Trophoblast cell (in vitro differentiated cells and primary cell): ENCODE data around the gene ARNT2.

ENCODE experiments used
- DNase-seq, 2 donors: peaks; one replicate each; pipeline ENCODE4 v3.0.0-alpha.2; 2016
- H2AFZ ChIP-seq: 2 replicates; pipeline ENCODE4 v1.6.1; 2013; ENCODE audit warnings: low read length, moderate library complexity, mild to moderate bottlenecking; ENCODE audit not compliant: insufficient read depth, poor library complexity
- H2AK5ac ChIP-seq: 2 replicates; pipeline ENCODE4 v1.6.1; 2013; ENCODE audit warnings: mild to moderate bottlenecking, low read length
- H2BK120ac ChIP-seq: 2 replicates; pipeline ENCODE4 v1.6.1; 2013; ENCODE audit warnings: low read length, mild to moderate bottlenecking, moderate library complexity; ENCODE audit not compliant: insufficient read depth, poor library complexity
- H2BK12ac ChIP-seq: 2 replicates; pipeline ENCODE4 v1.6.1; 2013; ENCODE audit warnings: mild to moderate bottlenecking, low read length, moderate library complexity
- H2BK5ac ChIP-seq: 2 replicates; pipeline ENCODE4 v1.6.1; 2013; ENCODE audit warnings: low read length, low read depth, moderate library complexity, mild to moderate bottlenecking; ENCODE audit not compliant: poor library complexity
- H3K14ac ChIP-seq: 2 replicates; pipeline ENCODE4 v1.6.1; 2013; ENCODE audit warnings: mild to moderate bottlenecking, low read length
- H3K18ac ChIP-seq: 2 replicates; pipeline ENCODE4 v1.6.1; 2013; ENCODE audit warnings: mild to moderate bottlenecking, low read length
- H3K23ac ChIP-seq: 2 replicates; pipeline ENCODE4 v1.6.1; 2013; ENCODE audit warnings: low read length
- H3K27ac ChIP-seq: 2 replicates; pipeline ENCODE4 v1.5.1; 2013; ENCODE audit warnings: low read depth, mild to moderate bottlenecking, inconsistent platforms, low read length, moderate library complexity
- H3K27me3 ChIP-seq: 2 replicates; pipeline ENCODE4 v1.6.1; 2013; ENCODE audit warnings: inconsistent platforms, mild to moderate bottlenecking, low read length, moderate library complexity; ENCODE audit not compliant: insufficient read depth
- H3K36me3 ChIP-seq, 2 experiments: 1 replicate in 1 of 2; 2 replicates in 1 of 2; pipeline ENCODE4 v1.6.1; 2013; ENCODE audit warnings: low read length in 2 of 2, mild to moderate bottlenecking in 2 of 2, moderate library complexity in 1 of 2; ENCODE audit not compliant: insufficient read depth in 2 of 2, control insufficient read depth in 1 of 2
- H3K4ac ChIP-seq: 2 replicates; pipeline ENCODE4 v1.6.1; 2013; ENCODE audit warnings: low read depth, mild to moderate bottlenecking, low read length, moderate library complexity
- H3K4me1 ChIP-seq, 2 experiments: 1 replicate in 1 of 2; 2 replicates in 1 of 2; pipeline ENCODE4 v1.6.1; 2013; ENCODE audit warnings: low read length in 2 of 2, mild to moderate bottlenecking in 2 of 2, moderate library complexity in 1 of 2; ENCODE audit not compliant: insufficient read depth in 2 of 2, control insufficient read depth in 1 of 2
- H3K4me2 ChIP-seq: 2 replicates; pipeline ENCODE4 v1.6.1; 2013; ENCODE audit warnings: inconsistent platforms, mild to moderate bottlenecking, low read length, moderate library complexity
- H3K4me3 ChIP-seq: 2 replicates; pipeline ENCODE4 v1.5.1; 2013; ENCODE audit warnings: mild to moderate bottlenecking, low read depth, low read length, inconsistent platforms
- H3K79me1 ChIP-seq: one replicate; pipeline ENCODE4 v1.6.1; 2013; ENCODE audit warnings: low read length
- H3K79me2 ChIP-seq: 2 replicates; pipeline ENCODE4 v1.6.1; 2013; ENCODE audit warnings: low read length, mild to moderate bottlenecking; ENCODE audit not compliant: control insufficient read depth, insufficient read depth, poor library complexity
- H3K9ac ChIP-seq: 2 replicates; pipeline ENCODE4 v1.6.1; 2013; ENCODE audit warnings: mild to moderate bottlenecking, low read length
- H3K9me3 ChIP-seq: 2 replicates; pipeline ENCODE4 v1.6.1; 2013; ENCODE audit warnings: low read depth, mild to moderate bottlenecking, control low read depth, inconsistent platforms, low read length; ENCODE audit not compliant: insufficient read depth
- H4K12ac ChIP-seq: 2 replicates; pipeline ENCODE4 v1.6.1; 2013; ENCODE audit warnings: low read depth, mild to moderate bottlenecking, low read length, moderate library complexity
- H4K8ac ChIP-seq: 2 replicates; pipeline ENCODE4 v1.6.1; 2013; ENCODE audit warnings: low read depth, mild to moderate bottlenecking, low read length, moderate library complexity
- H4K91ac ChIP-seq: one replicate; pipeline ENCODE4 v1.6.1; 2013; ENCODE audit warnings: low read depth, mild to moderate bottlenecking, low read length, moderate library complexity
- WGBS: extraction: QIAGEN DNeasy Blood & Tissue Kit; methylation state at CpG from one replicate; pipeline ENCODE4 v1.1.7; 2013; ENCODE audit warnings: missing lambda C conversion rate; ENCODE audit not compliant: insufficient read length, insufficient coverage; ENCODE audit errors: extremely low coverage; 5-methylcytosine and 5-hydroxymethylcytosine counted together

ARNT2 gene

GRCh38 chr15:80517290-80517689 is 113.1 kb downstream of the ARNT2 start:
- Histone ChIP-seq H2BK120ac (no peak overlapping the region), H3K4me2 (no peak overlapping the region), H3K14ac (no peak overlapping the region), H3K9me3 (no peaks in the 10 kb centered on the region), H2BK12ac (no peak overlapping the region), H3K27me3 (no peaks in the 10 kb centered on the region), H2AFZ (no peak overlapping the region), H3K27ac (no peak overlapping the region), H4K12ac (no peak overlapping the region), H3K4me1 (no peaks in the 10 kb centered on the region), H2AK5ac (no peak overlapping the region), H3K4ac (no peak overlapping the region), H3K18ac (no peak overlapping the region), H2BK5ac (no peak overlapping the region), H3K23ac (no peak overlapping the region), H3K9ac (no peak overlapping the region), H3K36me3 (no peaks in the 10 kb centered on the region), H3K79me1 (no peaks in the 10 kb centered on the region), H4K91ac (no peak overlapping the region), H3K79me2 (no peaks in the 10 kb centered on the region), H3K4me3 (no peak overlapping the region), H4K8ac (no peak overlapping the region)
- no peak for DNase-seq

- H3K9me3 ChIP-seq, result no peaks in the 10 kb centered on the region
- H2BK12ac ChIP-seq, result no peak overlapping the region
- H2AFZ ChIP-seq, result no peak overlapping the region
- no peak overlapping the region for H4K91ac ChIP-seq
- H3K27me3 ChIP-seq, result no peaks in the 10 kb centered on the region
- no peak overlapping the region for H3K23ac ChIP-seq
- no peaks in the 10 kb centered on the region for H3K79me1 ChIP-seq
- H2AK5ac ChIP-seq, result no peak overlapping the region
- no peak overlapping the region for H2BK5ac ChIP-seq
- H3K18ac ChIP-seq, result no peak overlapping the region
- no peak overlapping the region for H4K8ac ChIP-seq
- no peak overlapping the region for H3K4ac ChIP-seq
- no peaks in the 10 kb centered on the region for H3K4me1 ChIP-seq
- WGBS, result no CpG with 5 or more reads among the region's 1 CpG
- no peaks in the 10 kb centered on the region for H3K36me3 ChIP-seq
- no peak overlapping the region for H3K14ac ChIP-seq
- H3K4me2 ChIP-seq, result no peak overlapping the region
- H4K12ac ChIP-seq, result no peak overlapping the region
- H3K4me3 ChIP-seq, result no peak overlapping the region
- H3K79me2 ChIP-seq, result no peaks in the 10 kb centered on the region
- no peak overlapping the region for H3K27ac ChIP-seq
- H3K9ac ChIP-seq, result no peak overlapping the region
- no peak overlapping the region for H2BK120ac ChIP-seq
- DNase-seq, result no peak
Observed at GRCh38 chr15:80518522-80518921, 114.3 kb downstream of the ARNT2 start.

GRCh38 chr15:80523746-80524145 is 119.6 kb downstream of the ARNT2 start:
- Histone ChIP-seq H3K4me2 (no peak overlapping the region), H3K4ac (no peak overlapping the region), H3K9ac (no peak overlapping the region), H3K23ac (no peak overlapping the region), H2BK12ac (no peak overlapping the region), H3K27me3 (no peaks in the 10 kb centered on the region), H3K27ac (no peak overlapping the region), H3K4me3 (no peak overlapping the region), H2AK5ac (no peak overlapping the region), H3K9me3 (no peaks in the 10 kb centered on the region), H2BK120ac (no peak overlapping the region), H3K79me1 (no peaks in the 10 kb centered on the region), H3K18ac (no peak overlapping the region), H3K79me2 (no peaks in the 10 kb centered on the region), H4K8ac (no peak overlapping the region), H3K14ac (no peak overlapping the region), H3K4me1 (no peaks in the 10 kb centered on the region), H2AFZ (no peak overlapping the region), H4K91ac (no peak overlapping the region), H3K36me3 (no peaks in the 10 kb centered on the region), H4K12ac (no peak overlapping the region), H2BK5ac (no peak overlapping the region)
- no CpG with 5 or more reads among the region's 2 CpGs for WGBS
- DNase-seq, result no peak

GRCh38 chr15:80525853-80526252 is 121.7 kb downstream of the ARNT2 start:
- no peak for DNase-seq
- H3K27me3 ChIP-seq, result no peaks in the 10 kb centered on the region
- H3K9me3 ChIP-seq, result no peaks in the 10 kb centered on the region
- no peak overlapping the region for H3K23ac ChIP-seq
- no peaks in the 10 kb centered on the region for H3K79me1 ChIP-seq
- H2BK120ac ChIP-seq, result no peak overlapping the region
- no peaks in the 10 kb centered on the region for H3K4me1 ChIP-seq
- H3K36me3 ChIP-seq, result no peaks in the 10 kb centered on the region
- no peak overlapping the region for H3K14ac ChIP-seq
- H3K4ac ChIP-seq, result no peak overlapping the region
- H3K4me3 ChIP-seq, result no peak overlapping the region
- no peak overlapping the region for H3K4me2 ChIP-seq
- no peak overlapping the region for H2BK5ac ChIP-seq
- no CpG with 5 or more reads among the region's 2 CpGs for WGBS
- H3K9ac ChIP-seq, result no peak overlapping the region
- H4K91ac ChIP-seq, result no peak overlapping the region
- no peak overlapping the region for H4K12ac ChIP-seq
- no peak overlapping the region for H3K27ac ChIP-seq
- H2AFZ ChIP-seq, result no peak overlapping the region
- H3K18ac ChIP-seq, result no peak overlapping the region
- no peak overlapping the region for H2BK12ac ChIP-seq
- no peaks in the 10 kb centered on the region for H3K79me2 ChIP-seq
- no peak overlapping the region for H2AK5ac ChIP-seq
- H4K8ac ChIP-seq, result no peak overlapping the region
